ENCODE measurements around the gene KRTAP5-2.
"Not testable (repeated sequence)": the region's sequence is repeated elsewhere in the genome, so short reads cannot be mapped to it uniquely, and the experiment has no call there.

DNA sequence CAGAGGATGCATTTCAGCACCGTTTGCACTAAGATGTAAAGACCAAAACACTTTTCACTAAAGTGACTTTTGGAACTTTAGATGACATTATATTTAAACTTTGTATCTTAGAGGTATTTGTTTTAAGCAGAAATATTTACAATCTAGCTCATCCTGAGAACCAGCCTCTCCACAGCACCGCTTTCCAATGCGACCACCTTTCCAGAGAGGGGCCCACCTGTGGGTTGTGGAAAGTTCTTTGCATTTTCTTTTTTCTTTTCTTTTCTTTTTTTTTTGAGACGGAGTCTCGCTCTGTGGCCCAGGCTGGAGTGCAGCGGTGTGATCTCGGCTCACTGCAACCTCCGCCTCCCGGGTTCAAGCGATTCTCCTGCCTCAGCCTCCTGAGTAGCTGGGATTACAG is 48.4 kb upstream of the KRTAP5-2 start:
- TF ChIP-seq, protein P1, sequence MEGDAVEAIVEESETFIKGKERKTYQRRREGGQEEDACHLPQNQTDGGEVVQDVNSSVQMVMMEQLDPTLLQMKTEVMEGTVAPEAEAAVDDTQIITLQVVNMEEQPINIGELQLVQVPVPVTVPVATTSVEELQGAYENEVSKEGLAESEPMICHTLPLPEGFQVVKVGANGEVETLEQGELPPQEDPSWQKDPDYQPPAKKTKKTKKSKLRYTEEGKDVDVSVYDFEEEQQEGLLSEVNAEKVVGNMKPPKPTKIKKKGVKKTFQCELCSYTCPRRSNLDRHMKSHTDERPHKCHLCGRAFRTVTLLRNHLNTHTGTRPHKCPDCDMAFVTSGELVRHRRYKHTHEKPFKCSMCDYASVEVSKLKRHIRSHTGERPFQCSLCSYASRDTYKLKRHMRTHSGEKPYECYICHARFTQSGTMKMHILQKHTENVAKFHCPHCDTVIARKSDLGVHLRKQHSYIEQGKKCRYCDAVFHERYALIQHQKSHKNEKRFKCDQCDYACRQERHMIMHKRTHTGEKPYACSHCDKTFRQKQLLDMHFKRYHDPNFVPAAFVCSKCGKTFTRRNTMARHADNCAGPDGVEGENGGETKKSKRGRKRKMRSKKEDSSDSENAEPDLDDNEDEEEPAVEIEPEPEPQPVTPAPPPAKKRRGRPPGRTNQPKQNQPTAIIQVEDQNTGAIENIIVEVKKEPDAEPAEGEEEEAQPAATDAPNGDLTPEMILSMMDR (IDR thresholded peaks at IDR 0.05) = not testable (repeated sequence)
- not testable (repeated sequence) for TF ChIP-seq POLR2A, POLR2AphosphoS5 (IDR thresholded peaks at IDR 0.05)

Data from breast epithelium (tissue), 3 donors.